Activated CD8-positive, alpha-beta memory T cell treated with anti-CD3 and anti-CD28 coated beads, Interleukin-2, amount 50 U/mL, for 24 hours (primary cell): Measurements from ENCODE around the gene ANKRD9.

Experiments
- DNase-seq: peaks from one replicate; pipeline ENCODE4 v3.0.0-alpha.2; 2020; ENCODE audit errors: extremely low read depth

Gene ANKRD9

GRCh38 chr14:102499401-102500157 is 10.0 kb downstream of the ANKRD9 start:
- DNase-seq: no peak

GRCh38 chr14:102498678-102499265 is 10.8 kb downstream of the ANKRD9 start:
- DNase-seq: no peak

- no peak for DNase-seq
These were observed 11.4 kb downstream of the ANKRD9 start for GRCh38 chr14:102497998-102498677.

GRCh38 chr14:102496958-102497744 is 12.4 kb downstream of the ANKRD9 start:
- DNase-seq: no peak

- no peak for DNase-seq
These were observed 13.3 kb downstream of the ANKRD9 start for GRCh38 chr14:102496331-102496691.

- DNase-seq: no peak
These were observed 13.9 kb downstream of the ANKRD9 start for GRCh38 chr14:102495491-102496330.

- no peak for DNase-seq
These were observed 16.0 kb downstream of the ANKRD9 start for GRCh38 chr14:102493585-102493984.

GRCh38 chr14:102493096-102493495 is 16.5 kb downstream of the ANKRD9 start:
- no peak for DNase-seq

- DNase-seq: no peak
These were observed 17.1 kb downstream of the ANKRD9 start for GRCh38 chr14:102492531-102492910.

GRCh38 chr14:102491786-102492530 is 17.6 kb downstream of the ANKRD9 start:
- no peak for DNase-seq

- DNase-seq: no peak
These were observed 18.2 kb downstream of the ANKRD9 start for GRCh38 chr14:102491366-102491765.

- no peak for DNase-seq
These were observed 19.1 kb downstream of the ANKRD9 start for GRCh38 chr14:102490456-102490855.

GRCh38 chr14:102487204-102487577 is 22.4 kb downstream of the ANKRD9 start:
- no peak for DNase-seq

- no peak for DNase-seq
These were observed 22.9 kb downstream of the ANKRD9 start for GRCh38 chr14:102486513-102487203.

- no peak for DNase-seq
These were observed 23.7 kb downstream of the ANKRD9 start for GRCh38 chr14:102485693-102486512.

- no peak for DNase-seq
These were observed 25.3 kb downstream of the ANKRD9 start for GRCh38 chr14:102484316-102484715.

GRCh38 chr14:102481791-102482238 is 27.8 kb downstream of the ANKRD9 start:
- DNase-seq: no peak

- DNase-seq: no peak
These were observed 28.2 kb downstream of the ANKRD9 start for GRCh38 chr14:102481371-102481770.

- DNase-seq: no peak
These were observed 29.8 kb downstream of the ANKRD9 start for GRCh38 chr14:102479777-102480176.
